HUES6 (cell line): ENCODE data around the gene SMIM41.

ENCODE experiments used
- H3K27ac ChIP-seq: 2 replicates; pipeline ENCODE4 v1.7.0; 2013; ENCODE audit warnings: low read depth, mild to moderate bottlenecking, low read length, inconsistent platforms
- H3K27me3 ChIP-seq: 2 replicates; pipeline ENCODE4 v1.6.1; 2013; ENCODE audit warnings: low read length; ENCODE audit not compliant: control insufficient read depth, insufficient read depth
- H3K36me3 ChIP-seq: 2 replicates; pipeline ENCODE4 v1.6.1; 2013; ENCODE audit warnings: low read length; ENCODE audit not compliant: control insufficient read depth, insufficient read depth
- H3K4me1 ChIP-seq: 2 replicates; pipeline ENCODE4 v1.6.1; 2013; ENCODE audit warnings: low read length; ENCODE audit not compliant: control insufficient read depth, insufficient read depth
- H3K4me3 ChIP-seq: 2 replicates; pipeline ENCODE4 v1.5.1; 2013; ENCODE audit warnings: low read depth, low read length
- H3K9ac ChIP-seq: one replicate; pipeline ENCODE4 v1.6.1; 2013; ENCODE audit warnings: mild to moderate bottlenecking, low read length
- H3K9me3 ChIP-seq: 2 replicates; pipeline ENCODE4 v1.6.1; 2013; ENCODE audit warnings: low read depth, low read length; ENCODE audit not compliant: control insufficient read depth, insufficient read depth

SMIM41 gene

DNA sequence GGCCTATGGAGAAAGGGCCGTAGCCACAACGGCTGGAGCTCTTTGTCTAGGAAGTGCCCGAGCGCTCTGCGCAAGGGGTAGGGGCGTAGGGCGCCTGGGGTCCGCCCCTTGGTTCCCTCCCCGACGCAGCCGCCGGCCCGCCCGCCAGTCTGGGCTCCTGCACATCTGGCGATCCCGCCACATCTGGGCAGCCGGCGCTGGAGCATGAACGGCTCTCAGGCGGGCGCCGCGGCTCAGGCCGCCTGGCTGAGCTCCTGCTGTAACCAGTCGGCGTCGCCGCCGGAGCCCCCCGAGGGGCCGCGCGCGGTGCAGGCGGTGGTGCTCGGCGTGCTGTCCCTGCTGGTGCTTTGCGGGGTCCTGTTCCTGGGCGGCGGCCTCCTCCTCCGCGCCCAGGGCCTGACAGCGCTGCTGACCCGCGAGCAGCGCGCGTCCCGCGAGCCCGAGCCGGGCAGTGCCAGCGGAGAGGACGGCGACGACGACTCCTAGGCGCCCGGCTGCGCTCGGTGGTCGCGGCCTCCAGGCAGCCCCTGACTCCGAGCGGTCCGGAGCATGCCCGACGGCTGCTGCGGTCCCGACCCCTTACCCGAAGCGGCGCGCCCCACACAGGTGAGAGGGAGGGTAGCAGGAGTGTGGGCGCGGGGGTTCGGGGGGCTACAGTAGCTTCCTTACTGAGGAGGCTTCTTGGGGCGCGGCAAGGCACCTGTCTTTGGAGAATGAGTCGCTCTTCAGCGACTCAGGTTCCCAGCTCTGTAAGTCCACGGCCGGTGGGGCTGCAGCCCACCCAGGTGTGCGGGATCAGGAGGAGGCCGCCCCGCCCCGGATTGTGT, at the start of gene SMIM41:
Gene SMIM41 (plus strand): TSS at position 129 of the 827 bp plus-strand sequence. CDS start 76 bp downstream, at position 205.
- H3K4me3 ChIP-seq, result peak within 1 kb of the TSS; percentile 21; the same call in 1 of the 2 replicates

DNA sequence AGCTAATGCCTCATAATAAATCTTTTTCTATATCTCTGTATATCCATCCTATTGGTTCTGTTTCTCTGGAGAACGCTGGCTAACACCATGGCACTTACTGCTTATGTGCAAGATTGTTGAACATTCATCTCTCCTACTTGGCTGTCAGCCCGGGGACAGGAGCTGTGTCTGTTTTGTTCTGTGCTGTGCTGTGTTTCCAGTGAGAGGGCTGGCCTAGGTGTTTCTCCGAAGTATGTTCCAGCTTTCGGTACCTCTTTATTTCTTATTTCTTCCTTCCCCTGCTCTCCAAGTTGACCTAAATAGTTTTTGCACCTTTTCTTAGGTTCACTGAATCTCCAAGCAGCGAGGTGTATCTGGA, 47.1 kb upstream of the SMIM41 start:
- H3K9me3 ChIP-seq, result no peaks in the 10 kb centered on the region
- no peak overlapping the region; the same call in 1 of the 2 replicates for H3K27ac ChIP-seq
- H3K9ac ChIP-seq, result no peak overlapping the region
- peak overlapping the region; percentile 51 for H3K4me3 ChIP-seq
- H3K27me3 ChIP-seq, result peaks cover 30% of the 10 kb centered on the region
- no peaks in the 10 kb centered on the region for H3K36me3 ChIP-seq
- peaks cover 33% of the 10 kb centered on the region for H3K4me1 ChIP-seq

More for the DNA sequence above, at the start of gene SMIM41:
- H3K27ac ChIP-seq, result no peak within 1 kb of the TSS
- H3K4me1 ChIP-seq, result peaks cover 23% of the 10 kb centered on the region
- H3K27me3 ChIP-seq, result no peaks in the 10 kb centered on the region
- no peaks in the 10 kb centered on the region for H3K9me3 ChIP-seq
- peaks cover 41% of the 10 kb centered on the region for H3K36me3 ChIP-seq
- no peak within 1 kb of the TSS for H3K9ac ChIP-seq

DNA sequence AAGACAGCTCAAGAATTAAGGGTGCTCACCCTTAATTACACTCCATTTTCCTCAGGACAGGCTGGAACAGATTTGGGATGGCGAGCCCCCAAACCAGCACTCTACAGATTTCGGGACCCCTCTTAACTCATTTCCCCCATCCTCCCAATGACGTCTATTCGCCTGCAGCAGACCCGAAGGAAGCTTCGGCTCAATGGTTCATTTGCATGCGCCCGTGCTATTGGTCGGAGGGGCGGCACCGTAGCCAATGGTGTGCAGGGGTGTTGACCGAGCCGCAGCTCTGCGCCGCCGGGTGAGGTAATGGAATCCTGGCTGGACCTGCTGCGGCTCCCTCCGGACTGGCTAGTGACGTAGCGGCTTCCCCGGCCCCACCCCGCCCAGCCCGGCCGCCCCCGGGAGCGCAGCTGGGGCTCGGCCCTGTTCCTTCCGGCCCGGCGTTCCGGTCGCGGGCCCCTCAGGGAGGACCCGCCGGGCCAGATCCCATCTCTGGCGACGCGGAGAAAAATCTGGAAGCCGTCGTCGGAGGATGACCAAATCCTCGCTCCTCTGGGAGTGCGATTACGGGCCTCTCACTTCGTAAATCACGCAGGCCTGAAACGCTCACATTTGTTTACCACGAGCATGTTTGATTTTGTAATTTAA, 46.6 kb upstream of the SMIM41 start:
- H3K9me3 ChIP-seq, result no peaks in the 10 kb centered on the region
- peaks cover 33% of the 10 kb centered on the region for H3K27me3 ChIP-seq
- H3K4me1 ChIP-seq, result peaks cover 33% of the 10 kb centered on the region
- peak overlapping the region; percentile 46; the same call in 1 of the 2 replicates for H3K27ac ChIP-seq
- H3K4me3 ChIP-seq, result peak overlapping the region; percentile 53
- H3K36me3 ChIP-seq, result no peaks in the 10 kb centered on the region
- H3K9ac ChIP-seq, result peak overlapping the region; percentile 47

DNA sequence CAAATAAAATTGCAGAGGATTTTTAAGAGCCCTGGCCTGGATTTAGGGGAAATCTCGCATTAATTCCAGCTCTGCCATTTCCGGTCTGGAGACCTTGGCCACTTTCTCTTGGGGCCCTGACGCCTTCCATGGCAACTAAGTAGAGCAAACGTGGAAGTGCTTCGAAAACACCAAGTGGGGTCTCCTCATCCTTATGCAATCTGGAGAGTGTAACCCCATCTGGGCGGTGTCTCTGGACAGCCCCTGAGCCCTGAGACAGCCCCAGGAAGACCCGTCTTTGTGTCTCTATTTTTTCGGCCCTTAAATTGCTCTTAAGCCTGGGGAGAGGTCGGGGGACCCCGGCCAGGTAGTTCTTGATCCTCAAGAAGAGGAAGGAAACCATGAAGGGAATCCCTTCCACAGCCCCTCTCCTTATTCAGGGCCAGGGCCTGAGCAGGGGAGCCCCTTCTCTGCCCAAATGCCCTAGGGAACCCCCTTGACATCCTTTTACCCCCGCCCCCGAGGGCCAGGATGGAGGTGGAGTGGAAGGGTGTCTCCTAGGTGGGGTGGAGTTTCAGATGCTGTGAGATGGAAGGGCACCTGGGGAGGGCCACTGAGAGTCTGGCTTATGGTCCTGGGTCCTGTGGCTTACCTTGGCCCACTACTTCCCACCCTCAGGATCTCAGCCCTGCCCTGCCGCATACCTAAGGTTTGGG, 45.9 kb upstream of the SMIM41 start:
- Histone ChIP-seq H3K4me3 (peak overlapping the region; percentile 53), H3K27me3 (peaks cover 33% of the 10 kb centered on the region), H3K9me3 (no peaks in the 10 kb centered on the region), H3K4me1 (peaks cover 33% of the 10 kb centered on the region), H3K9ac (peak overlapping the region; percentile 47), H3K36me3 (no peaks in the 10 kb centered on the region), H3K27ac (peak overlapping the region; percentile 46; the same call in 1 of the 2 replicates)

DNA sequence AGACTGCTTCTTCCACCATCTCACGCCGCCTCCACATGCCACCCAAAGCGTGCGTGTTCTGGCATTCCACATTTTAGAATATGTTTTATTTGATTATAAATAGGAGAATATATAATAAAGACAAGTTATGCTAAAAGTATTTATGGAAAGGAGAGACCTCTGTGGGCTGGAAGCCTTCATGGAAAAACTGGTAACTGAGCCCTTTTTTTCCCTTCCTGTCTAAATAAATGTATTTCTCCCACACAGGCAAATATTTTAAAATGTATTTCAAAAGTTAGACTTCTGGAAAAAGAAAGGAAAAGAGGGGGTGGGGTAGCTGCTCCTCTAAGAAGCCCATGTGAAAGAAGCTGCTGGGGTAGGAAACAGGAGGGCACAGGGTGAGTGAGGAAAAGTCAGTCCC, 44.3 kb upstream of the SMIM41 start:
- Histone ChIP-seq H3K27me3 (peaks cover 33% of the 10 kb centered on the region), H3K4me1 (peaks cover 22% of the 10 kb centered on the region), H3K27ac (no peak overlapping the region), H3K36me3 (no peaks in the 10 kb centered on the region), H3K9me3 (no peaks in the 10 kb centered on the region), H3K4me3 (no peak overlapping the region), H3K9ac (no peak overlapping the region)

DNA sequence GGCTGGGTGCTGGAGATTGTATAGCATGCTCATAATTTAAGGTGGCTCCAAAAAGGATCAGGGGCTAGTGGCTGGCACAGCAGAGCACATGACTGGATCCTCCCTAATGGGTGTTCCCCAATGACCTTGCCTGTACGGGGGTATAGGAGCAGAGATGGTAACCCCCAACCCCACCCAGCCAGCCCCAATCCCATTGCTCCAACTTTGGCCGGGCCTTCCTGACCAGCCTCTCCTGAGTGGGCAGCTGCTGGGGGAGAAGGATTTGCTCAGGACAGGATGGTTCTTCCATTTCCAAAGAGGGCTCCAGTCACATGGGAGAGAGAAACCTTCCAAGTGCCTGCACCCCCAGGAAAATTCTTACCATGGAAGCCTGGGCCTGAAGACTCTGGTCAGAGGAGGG, 43.6 kb upstream of the SMIM41 start:
- Histone ChIP-seq H3K4me3 (peak overlapping the region; percentile 61), H3K27me3 (peaks cover 33% of the 10 kb centered on the region), H3K9me3 (no peaks in the 10 kb centered on the region), H3K4me1 (peaks cover 22% of the 10 kb centered on the region), H3K27ac (no peak overlapping the region), H3K36me3 (no peaks in the 10 kb centered on the region), H3K9ac (peak overlapping the region; percentile 74)

DNA sequence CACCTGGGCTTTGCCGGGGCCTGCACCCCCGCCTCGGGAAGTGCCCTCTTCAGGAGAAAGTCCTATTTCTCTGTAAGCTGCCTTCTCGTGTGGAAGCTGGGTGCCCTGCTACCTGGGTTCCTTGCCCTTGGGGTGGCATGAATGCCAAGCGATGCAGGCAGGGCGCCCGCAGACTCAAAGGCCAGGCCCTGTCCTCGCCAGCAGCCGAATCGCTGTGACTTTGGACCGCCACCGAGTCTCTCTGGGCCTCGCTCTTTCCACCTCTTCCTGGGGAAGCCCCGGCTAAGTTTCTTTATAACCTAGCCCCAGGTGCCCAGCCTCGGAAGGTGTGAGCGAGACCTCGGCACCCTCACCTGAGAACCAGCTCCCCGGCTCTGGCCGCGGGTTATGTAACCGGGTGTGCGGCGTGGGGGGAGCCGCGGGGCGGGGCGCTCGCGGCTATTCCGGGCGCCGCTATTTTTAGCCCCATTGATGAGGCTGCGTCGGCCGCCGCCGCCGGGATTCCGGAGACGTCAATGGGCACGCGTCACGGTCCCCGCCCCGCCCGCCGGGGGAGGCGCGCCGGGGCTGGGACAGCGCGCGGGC, 42.8 kb upstream of the SMIM41 start:
- H3K4me1 ChIP-seq, result peaks cover 22% of the 10 kb centered on the region
- peak overlapping the region; percentile 61 for H3K4me3 ChIP-seq
- no peaks in the 10 kb centered on the region for H3K9me3 ChIP-seq
- H3K27ac ChIP-seq, result peak overlapping the region; percentile 49; the same call in 1 of the 2 replicates
- no peaks in the 10 kb centered on the region for H3K36me3 ChIP-seq
- peak overlapping the region; percentile 74 for H3K9ac ChIP-seq
- H3K27me3 ChIP-seq, result peaks cover 33% of the 10 kb centered on the region

DNA sequence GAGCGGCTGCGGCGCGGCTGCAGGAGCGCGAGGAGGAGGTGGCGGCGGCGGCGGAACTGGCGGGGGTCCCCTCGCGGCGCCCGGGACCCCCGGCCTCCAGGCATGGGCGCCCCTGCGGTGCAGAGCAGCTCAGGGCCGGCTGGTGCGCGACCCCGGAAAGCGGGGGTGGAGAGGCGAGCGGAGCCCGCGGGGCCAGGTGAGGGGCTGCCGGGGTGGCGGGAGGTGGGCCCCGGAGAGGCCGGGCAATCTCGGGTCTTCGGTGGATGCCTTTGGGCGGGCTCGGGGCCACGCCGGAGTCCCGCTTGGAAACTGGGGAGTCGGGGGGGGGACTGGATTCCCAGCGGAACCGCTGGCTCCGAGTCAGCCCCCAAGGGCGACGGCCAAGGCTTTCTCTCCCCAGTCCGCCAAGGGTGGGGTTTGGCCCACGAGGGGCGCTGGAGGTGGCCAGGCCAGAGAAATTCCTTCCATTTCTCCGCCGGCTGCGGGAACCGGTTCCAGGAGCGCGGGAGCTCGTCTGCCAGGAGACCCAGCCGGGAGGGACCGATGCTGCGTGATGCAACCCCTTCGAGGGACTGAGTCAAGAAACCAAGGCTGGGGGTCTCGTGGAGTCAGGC, 42.1 kb upstream of the SMIM41 start:
- H3K27ac ChIP-seq, result peak overlapping the region; percentile 75; the same call in 1 of the 2 replicates
- H3K36me3 ChIP-seq, result no peaks in the 10 kb centered on the region; the same call in 1 of the 2 replicates
- H3K9me3 ChIP-seq, result no peaks in the 10 kb centered on the region
- H3K27me3 ChIP-seq, result peaks cover 33% of the 10 kb centered on the region
- H3K4me3 ChIP-seq, result peak overlapping the region; percentile 76
- peaks cover 17% of the 10 kb centered on the region for H3K4me1 ChIP-seq
- H3K9ac ChIP-seq, result peak overlapping the region; percentile 87

DNA sequence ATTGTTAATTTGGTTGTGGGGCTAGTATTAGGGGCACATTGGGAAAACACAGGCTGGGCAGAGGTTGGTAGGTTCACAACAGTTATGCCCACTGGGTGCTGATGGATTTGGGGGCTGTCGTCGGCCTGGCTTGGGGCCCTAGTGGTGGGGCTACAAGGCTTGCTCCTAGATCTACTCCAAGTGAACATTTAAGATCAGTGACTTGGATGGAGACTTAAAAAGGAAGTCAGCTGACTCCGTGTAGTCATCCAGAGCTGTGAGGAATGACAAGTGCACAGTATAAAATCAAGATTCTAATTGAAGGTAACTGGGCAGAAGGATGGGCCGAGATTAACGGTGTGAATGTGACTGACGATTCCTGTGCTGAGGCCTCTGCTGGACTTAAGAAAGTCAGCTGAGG, 41.1 kb upstream of the SMIM41 start:
- Histone ChIP-seq H3K27ac (no peak overlapping the region), H3K36me3 (peaks cover 8% of the 10 kb centered on the region), H3K27me3 (peaks cover 33% of the 10 kb centered on the region), H3K4me1 (peaks cover 10% of the 10 kb centered on the region), H3K9ac (no peak overlapping the region), H3K4me3 (peak overlapping the region; percentile 15; the same call in 1 of the 2 replicates), H3K9me3 (no peaks in the 10 kb centered on the region)

DNA sequence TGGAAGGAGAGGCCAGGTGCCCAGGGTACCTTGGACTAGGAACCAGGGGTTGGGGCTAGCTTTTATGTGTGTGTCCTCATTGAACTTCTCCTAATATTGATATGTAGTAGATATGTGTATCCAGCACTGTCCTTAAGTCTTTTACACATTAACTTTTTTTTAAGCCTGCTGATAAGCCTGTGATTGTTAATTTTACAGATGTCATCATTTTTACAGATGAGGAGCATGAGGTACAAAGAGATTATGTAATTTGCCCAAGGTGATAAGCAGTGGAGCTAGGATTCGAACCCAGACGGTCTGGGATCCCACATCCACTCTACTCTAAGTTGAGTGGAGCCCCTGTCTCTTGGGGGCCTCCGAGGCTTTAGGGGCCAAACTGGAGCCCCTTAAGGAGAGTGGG, 38.5 kb upstream of the SMIM41 start:
- Histone ChIP-seq H3K36me3 (peaks cover 16% of the 10 kb centered on the region), H3K27me3 (peaks cover 10% of the 10 kb centered on the region), H3K9ac (no peak overlapping the region), H3K9me3 (no peaks in the 10 kb centered on the region), H3K4me3 (no peak overlapping the region), H3K4me1 (peaks cover 8% of the 10 kb centered on the region), H3K27ac (no peak overlapping the region)
